Suprapubic skin (tissue), 4 donors: ENCODE measurements around the gene ROBO3.

Experiments
- CTCF ChIP-seq, 2 donors: fragments of 200-600 bp in 1 of 2; fragments of 450-650 bp in 1 of 2; sonication (generic) in 1 of 2; IDR thresholded peaks; one replicate each; pipeline ENCODE4 v1.5.1; 2016 to 2019; ENCODE audit warnings: antibody characterized with exemption in 2 of 2, mild to moderate bottlenecking in 1 of 2, moderate library complexity in 1 of 2
- EP300 ChIP-seq: sonication (generic); formaldehyde crosslinking; IDR thresholded peaks from one replicate; pipeline ENCODE4 v1.6.1; 2017; ENCODE audit warnings: antibody characterized with exemption
- POLR2A ChIP-seq, 2 donors: fragments of 450-650 bp; IDR thresholded peaks; one replicate each; pipeline ENCODE4 v1.6.1; 2017; ENCODE audit warnings: antibody characterized with exemption in 2 of 2, mild to moderate bottlenecking in 2 of 2, moderate library complexity in 2 of 2
- POLR2AphosphoS5 ChIP-seq, 3 donors: sonication (generic); formaldehyde crosslinking; IDR thresholded peaks; one replicate each; pipeline ENCODE4 v1.6.1; 2017; ENCODE audit warnings: antibody characterized with exemption in 3 of 3

- TF ChIP-seq CTCF (IDR thresholded peaks at IDR 0.05) (no peak), EP300 (no peak), POLR2A (IDR thresholded peaks at IDR 0.05) (no peak), POLR2AphosphoS5 (IDR thresholded peaks at IDR 0.05) (no peak)
Measured at GRCh38 chr11:124900464-124900863, 35.2 kb downstream of the ROBO3 start.
